NOMO-1 treated with DMSO at 0.1 percent for 48 hours (cell line): ENCODE data around the gene ABCD2.
"Not testable (repeated sequence)": the region's sequence is repeated elsewhere in the genome, so short reads cannot be mapped to it uniquely, and the experiment has no call there.

ENCODE experiments used
- DNase-seq: peaks from one replicate; lab custom pipeline; 2025; ENCODE audit not compliant: unreplicated experiment; lab: John Stamatoyannopoulos, UW

The ABCD2 gene

GRCh38 chr12:39619660-39620433, at the start of gene ABCD2:
Gene ABCD2, minus strand, starts transcription at chr12:39619803. Its CDS starts 188 bp downstream, at chr12:39619615.
- peak; percentile 88 for DNase-seq

- DNase-seq: no peak
These were observed 40.5 kb upstream of the ABCD2 start for GRCh38 chr12:39660101-39660500.

- no peak for DNase-seq
These were observed 27.8 kb upstream of the ABCD2 start for GRCh38 chr12:39647383-39647782.

GRCh38 chr12:39646963-39647362, 27.4 kb upstream of the ABCD2 start:
- no peak for DNase-seq

GRCh38 chr12:39643052-39643451, 23.4 kb upstream of the ABCD2 start:
- no peak for DNase-seq

- DNase-seq: no peak
These were observed 19.2 kb upstream of the ABCD2 start for GRCh38 chr12:39638840-39639239.

- DNase-seq: no peak
These were observed 18.6 kb upstream of the ABCD2 start for GRCh38 chr12:39638178-39638577.

- no peak for DNase-seq
These were observed 13.1 kb upstream of the ABCD2 start for GRCh38 chr12:39632670-39633069.

GRCh38 chr12:39628836-39629235, 9.2 kb upstream of the ABCD2 start:
- DNase-seq: peak; percentile 45

GRCh38 chr12:39627914-39628313, 8.3 kb upstream of the ABCD2 start:
- DNase-seq: no peak

- DNase-seq: no peak
These were observed 6.6 kb upstream of the ABCD2 start for GRCh38 chr12:39626033-39626814.

- no peak for DNase-seq
These were observed 4.3 kb upstream of the ABCD2 start for GRCh38 chr12:39623919-39624318.

GRCh38 chr12:39623160-39623559, 3.6 kb upstream of the ABCD2 start:
- not testable (repeated sequence) for DNase-seq

GRCh38 chr12:39622306-39622705, 2.7 kb upstream of the ABCD2 start:
- DNase-seq: no peak

GRCh38 chr12:39621670-39622069, 2.1 kb upstream of the ABCD2 start:
- DNase-seq: no peak

GRCh38 chr12:39620659-39621658, 1.4 kb upstream of the ABCD2 start:
- DNase-seq: no peak

- DNase-seq: no peak
These were observed 315 bp downstream of the ABCD2 start for GRCh38 chr12:39619316-39619659.

GRCh38 chr12:39618701-39619100, 902 bp downstream of the ABCD2 start:
- DNase-seq: no peak

- peak; percentile 63 for DNase-seq
These were observed 1.7 kb downstream of the ABCD2 start for GRCh38 chr12:39617887-39618286.

GRCh38 chr12:39616666-39617065, 2.9 kb downstream of the ABCD2 start:
- no peak for DNase-seq

- no peak for DNase-seq
These were observed 3.4 kb downstream of the ABCD2 start for GRCh38 chr12:39616251-39616650.
